Stimulated activated CD4-positive, alpha-beta T cell treated with anti-CD3 and anti-CD28 coated beads, Interleukin-12 subunit alpha, Interleukin-12 subunit beta, amount 100 ng/mL, for 4 hours (primary cell): ENCODE results near the gene CASP2.
"Not testable (repeated sequence)": the region's sequence is repeated elsewhere in the genome, so short reads cannot be mapped to it uniquely, and the experiment has no call there.

ENCODE experiments used
- DNase-seq: peaks from one replicate; pipeline ENCODE4 v3.0.0-alpha.2; 2020

Gene CASP2

GRCh38 chr7:143287935-143288826 lies at the start of gene CASP2:
Gene CASP2, plus strand, starts transcription at chr7:143288351. Its CDS starts 105 bp downstream, at chr7:143288456.
- DNase-seq: peak; percentile 99

GRCh38 chr7:143239813-143240212 lies 48.3 kb upstream of the CASP2 start:
- no peak for DNase-seq

GRCh38 chr7:143240291-143241168 lies 47.6 kb upstream of the CASP2 start:
- DNase-seq: peak; percentile 43

GRCh38 chr7:143242306-143242705 lies 45.8 kb upstream of the CASP2 start:
- DNase-seq: no peak

- DNase-seq: no peak
Observed at GRCh38 chr7:143243111-143243510, 45.0 kb upstream of the CASP2 start.

- DNase-seq: no peak
Observed at GRCh38 chr7:143243614-143244013, 44.5 kb upstream of the CASP2 start.

GRCh38 chr7:143244321-143244720 lies 43.8 kb upstream of the CASP2 start:
- DNase-seq: no peak

GRCh38 chr7:143245123-143245522 lies 43.0 kb upstream of the CASP2 start:
- DNase-seq: no peak

- no peak for DNase-seq
Observed at GRCh38 chr7:143247372-143247771, 40.8 kb upstream of the CASP2 start.

- no peak for DNase-seq
Observed at GRCh38 chr7:143248761-143249354, 39.3 kb upstream of the CASP2 start.

- DNase-seq: no peak
Observed at GRCh38 chr7:143250199-143250598, 38.0 kb upstream of the CASP2 start.

GRCh38 chr7:143250822-143251221 lies 37.3 kb upstream of the CASP2 start:
- DNase-seq: no peak

GRCh38 chr7:143252006-143252405 lies 36.1 kb upstream of the CASP2 start:
- DNase-seq: no peak

- no peak for DNase-seq
Observed at GRCh38 chr7:143255564-143255963, 32.6 kb upstream of the CASP2 start.

GRCh38 chr7:143256325-143256724 lies 31.8 kb upstream of the CASP2 start:
- no peak for DNase-seq

- no peak for DNase-seq
Observed at GRCh38 chr7:143256932-143257331, 31.2 kb upstream of the CASP2 start.

- DNase-seq: no peak
Observed at GRCh38 chr7:143257501-143257900, 30.6 kb upstream of the CASP2 start.

GRCh38 chr7:143258831-143259230 lies 29.3 kb upstream of the CASP2 start:
- DNase-seq: no peak

GRCh38 chr7:143259765-143260164 lies 28.4 kb upstream of the CASP2 start:
- DNase-seq: no peak

GRCh38 chr7:143261901-143262300 lies 26.2 kb upstream of the CASP2 start:
- no peak for DNase-seq

- peak; percentile 81 for DNase-seq
Observed at GRCh38 chr7:143263266-143264195, 24.6 kb upstream of the CASP2 start, which contains the start of gene GSTK1. Gene GSTK1, plus strand, starts transcription at chr7:143263441. Its CDS starts 73 bp downstream, at chr7:143263514.

- DNase-seq: not testable (repeated sequence)
Observed at GRCh38 chr7:143264196-143264568, 24.0 kb upstream of the CASP2 start.
